Measurements from ENCODE around the gene PITPNM3.

Gene PITPNM3

DNA sequence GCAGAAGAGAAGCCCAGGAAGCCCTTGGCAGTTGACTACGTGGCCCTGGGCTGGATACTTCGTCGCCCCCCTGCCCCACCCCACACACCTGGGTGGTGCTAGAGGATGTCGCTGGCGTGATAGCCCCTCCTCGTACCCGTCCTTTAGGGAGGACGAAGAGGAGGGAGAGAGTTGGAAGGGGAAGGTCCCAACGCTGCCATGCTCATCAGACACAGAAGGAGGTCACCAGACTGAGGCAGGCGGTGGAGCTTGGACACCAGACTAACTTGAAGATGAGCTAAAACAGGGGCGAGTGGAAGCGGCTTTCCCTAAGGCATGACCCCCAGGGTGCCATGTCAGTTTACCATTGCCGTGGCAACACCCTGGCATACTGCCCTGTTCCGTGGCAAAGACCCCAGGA is 132.4 kb downstream of the PITPNM3 start:
- no peak overlapping the region for H3K4me3 ChIP-seq
- no peaks in the 10 kb centered on the region for H3K36me3 ChIP-seq (ENCODE audit: insufficient read depth, low read length)
- no peak for TF ChIP-seq EZH2 (IDR thresholded peaks at IDR 0.05)
- no peak for TF ChIP-seq FOXP2 (optimal IDR thresholded peaks at IDR 0.05; ENCODE audit: control extremely low read depth, extremely low read length, insufficient read depth)
- no peak for TF ChIP-seq POLR2AphosphoS5 (IDR thresholded peaks at IDR 0.05; ENCODE audit: borderline replicate concordance, low read depth, low read length)
- H3K9me3 ChIP-seq (ENCODE audit: low read depth, low read length), result no peaks in the 10 kb centered on the region
- H3K27ac ChIP-seq, result no peak overlapping the region
- no peak for DNase-seq (ENCODE audit: low read depth, low spot score)
- no peak overlapping the region for H3K9ac ChIP-seq (ENCODE audit: insufficient read length)

DNA sequence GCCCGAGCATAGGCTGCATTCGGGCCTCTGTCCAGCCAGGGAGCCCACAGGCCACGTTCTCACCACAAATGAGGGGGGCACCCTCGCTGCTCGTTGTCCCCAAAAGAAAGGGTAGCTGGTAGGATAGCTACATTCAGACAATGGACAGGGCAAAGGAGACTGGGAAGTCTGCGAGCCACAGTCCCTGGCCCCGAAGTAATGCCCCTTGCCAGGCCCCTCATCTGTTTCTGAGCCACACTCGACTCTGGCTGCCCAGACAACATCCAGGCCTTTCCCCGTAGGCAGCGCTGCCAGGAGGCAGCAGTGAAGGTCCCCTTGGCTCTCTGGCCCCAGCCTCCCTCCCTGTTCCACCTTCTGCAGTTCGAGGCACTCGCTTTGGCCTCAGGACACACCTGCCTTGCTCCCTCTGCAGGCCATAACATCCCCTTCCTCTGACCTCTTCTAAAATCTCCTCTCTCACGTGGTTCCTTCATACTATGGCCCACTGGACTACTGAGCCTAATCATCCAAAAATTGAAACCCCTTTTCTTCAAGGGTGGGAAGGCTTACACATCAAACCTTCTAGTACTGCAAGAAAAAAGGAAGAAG is 133.6 kb downstream of the PITPNM3 start:
- H3K4me3 ChIP-seq, result no peak overlapping the region
- DNase-seq (ENCODE audit: low read depth, low spot score), result no peak
- no peaks in the 10 kb centered on the region for H3K9me3 ChIP-seq (ENCODE audit: low read depth, low read length)
- H3K36me3 ChIP-seq (ENCODE audit: insufficient read depth, low read length), result no peaks in the 10 kb centered on the region
- no peak overlapping the region for H3K9ac ChIP-seq (ENCODE audit: insufficient read length)
- TF ChIP-seq EZH2 (IDR thresholded peaks at IDR 0.05), result no peak
- TF ChIP-seq FOXP2 (optimal IDR thresholded peaks at IDR 0.05; ENCODE audit: control extremely low read depth, extremely low read length, insufficient read depth), result no peak
- no peak for TF ChIP-seq POLR2AphosphoS5 (IDR thresholded peaks at IDR 0.05; ENCODE audit: borderline replicate concordance, low read depth, low read length)
- no peak overlapping the region for H3K27ac ChIP-seq

DNA sequence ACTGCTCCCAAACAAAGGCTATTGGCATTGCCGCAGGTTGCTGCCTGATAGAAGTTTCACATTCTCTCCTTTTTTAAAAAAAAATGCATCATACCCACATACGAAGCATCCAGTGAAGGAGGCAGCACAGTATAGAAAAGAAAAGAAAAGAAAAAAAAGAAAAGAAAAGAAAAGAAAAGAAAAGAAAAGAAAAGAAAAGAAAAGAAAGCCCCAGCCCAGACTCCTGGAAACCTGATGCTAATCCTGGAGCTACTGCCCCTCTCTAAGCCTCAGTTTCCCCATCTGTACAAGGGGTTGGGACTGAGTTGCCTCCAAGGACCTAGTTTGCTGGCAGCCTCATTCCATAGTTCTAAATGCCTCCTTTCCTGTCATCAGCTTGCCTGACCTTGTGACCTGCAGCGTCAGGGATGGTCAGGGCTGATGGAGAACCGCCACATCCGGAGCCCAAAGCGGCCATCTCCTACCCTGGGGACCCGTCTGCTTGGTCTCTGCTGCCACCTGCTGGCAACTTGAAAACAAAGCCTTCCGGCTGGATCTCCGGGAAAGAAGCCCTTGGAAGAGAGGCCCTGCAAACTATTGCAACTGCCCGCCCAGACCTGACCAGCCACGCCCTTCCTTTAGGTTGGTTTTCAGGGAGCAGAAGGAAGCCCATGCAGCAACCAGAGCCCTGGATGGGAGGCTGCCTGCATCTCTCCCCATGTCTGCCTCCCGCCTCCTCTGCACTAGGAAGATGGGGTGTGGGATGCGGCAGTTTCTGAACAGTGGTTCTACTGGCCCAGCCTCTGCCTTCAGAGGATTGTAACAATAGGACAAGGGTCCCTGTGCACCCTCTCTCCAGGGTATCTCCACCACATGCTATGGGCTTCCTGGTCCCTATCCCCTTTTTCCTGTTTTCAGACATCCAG is 134.4 kb downstream of the PITPNM3 start:
- no peaks in the 10 kb centered on the region for H3K36me3 ChIP-seq (ENCODE audit: insufficient read depth, low read length)
- TF ChIP-seq POLR2AphosphoS5 (IDR thresholded peaks at IDR 0.05; ENCODE audit: borderline replicate concordance, low read depth, low read length) (no peak), FOXP2 (optimal IDR thresholded peaks at IDR 0.05; ENCODE audit: control extremely low read depth, extremely low read length, insufficient read depth) (no peak), EZH2 (IDR thresholded peaks at IDR 0.05) (no peak)
- no peaks in the 10 kb centered on the region for H3K9me3 ChIP-seq (ENCODE audit: low read depth, low read length)
- H3K9ac ChIP-seq (ENCODE audit: insufficient read length), result no peak overlapping the region
- DNase-seq (ENCODE audit: low read depth, low spot score), result no peak
- no peak overlapping the region for H3K4me3 ChIP-seq
- H3K27ac ChIP-seq, result no peak overlapping the region

GRCh38 chr17:6420173-6420641 is 136.1 kb downstream of the PITPNM3 start:
- TF ChIP-seq POLR2AphosphoS5 (IDR thresholded peaks at IDR 0.05; ENCODE audit: borderline replicate concordance, low read depth, low read length), result no peak
- Histone ChIP-seq H3K36me3 (ENCODE audit: insufficient read depth, low read length) (no peaks in the 10 kb centered on the region), H3K27ac (no peak overlapping the region), H3K9me3 (ENCODE audit: low read depth, low read length) (no peaks in the 10 kb centered on the region), H3K9ac (ENCODE audit: insufficient read length) (no peak overlapping the region), H3K4me3 (no peak overlapping the region)
- DNase-seq (ENCODE audit: low read depth, low spot score), result no peak

DNA sequence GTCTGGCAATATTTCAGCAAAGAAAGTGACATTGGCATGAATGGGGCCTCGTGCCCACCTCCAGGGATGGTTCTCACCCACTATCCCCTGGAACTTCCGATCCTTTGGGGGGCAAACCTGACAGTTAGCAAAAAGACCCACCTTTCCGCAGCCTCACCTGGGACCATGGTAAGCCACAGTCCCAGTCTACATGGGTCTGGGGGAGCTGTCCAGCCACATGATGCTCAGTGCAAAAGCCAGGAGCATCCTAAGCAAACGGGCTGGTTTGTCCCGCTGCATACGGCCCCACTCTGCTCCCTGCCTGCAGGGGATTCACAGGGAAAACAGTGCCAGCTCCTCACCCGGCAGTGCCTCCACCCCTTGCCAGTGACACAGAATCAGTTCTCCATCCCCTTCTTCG is 140.7 kb downstream of the PITPNM3 start:
- Histone ChIP-seq H3K9ac (ENCODE audit: insufficient read length) (no peak overlapping the region), H3K36me3 (ENCODE audit: insufficient read depth, low read length) (no peaks in the 10 kb centered on the region), H3K9me3 (ENCODE audit: low read depth, low read length) (no peaks in the 10 kb centered on the region), H3K4me3 (no peak overlapping the region), H3K27ac (no peak overlapping the region)
- no peak for DNase-seq (ENCODE audit: low read depth, low spot score)
- TF ChIP-seq POLR2AphosphoS5 (IDR thresholded peaks at IDR 0.05; ENCODE audit: borderline replicate concordance, low read depth, low read length) (no peak), FOXP2 (optimal IDR thresholded peaks at IDR 0.05; ENCODE audit: control extremely low read depth, extremely low read length, insufficient read depth) (no peak), EZH2 (IDR thresholded peaks at IDR 0.05) (no peak)

GRCh38 chr17:6413065-6413464 is 143.3 kb downstream of the PITPNM3 start:
- TF ChIP-seq POLR2AphosphoS5 (IDR thresholded peaks at IDR 0.05; ENCODE audit: borderline replicate concordance, low read depth, low read length), result no peak
- no peak for TF ChIP-seq EZH2 (IDR thresholded peaks at IDR 0.05)
- no peak for TF ChIP-seq FOXP2 (optimal IDR thresholded peaks at IDR 0.05; ENCODE audit: control extremely low read depth, extremely low read length, insufficient read depth)
- Histone ChIP-seq H3K36me3 (ENCODE audit: insufficient read depth, low read length) (no peaks in the 10 kb centered on the region), H3K9me3 (ENCODE audit: low read depth, low read length) (no peaks in the 10 kb centered on the region), H3K4me3 (no peak overlapping the region), H3K9ac (ENCODE audit: insufficient read length) (no peak overlapping the region), H3K27ac (no peak overlapping the region)
- DNase-seq (ENCODE audit: low read depth, low spot score), result no peak

DNA sequence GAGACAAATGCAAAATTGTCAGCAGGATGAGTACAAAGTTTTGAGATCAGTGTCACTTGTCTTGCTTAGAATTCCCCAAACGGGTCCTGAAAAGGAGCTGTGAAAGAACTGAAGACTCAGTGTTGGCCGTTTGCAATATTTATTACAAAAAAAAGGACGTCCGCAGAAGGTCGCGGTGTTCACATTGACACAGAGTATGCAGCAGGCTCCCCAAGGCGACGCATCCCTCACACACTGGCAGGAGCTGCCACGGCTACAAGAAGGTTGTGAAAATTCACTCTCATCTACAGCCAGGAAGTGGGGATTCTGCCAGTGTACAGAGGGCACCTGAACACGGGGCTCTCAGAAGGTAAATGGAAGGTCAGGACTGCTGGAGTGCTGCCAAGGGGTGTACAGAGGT is 147.6 kb downstream of the PITPNM3 start:
- no peak for DNase-seq (ENCODE audit: low read depth, low spot score)
- TF ChIP-seq EZH2 (IDR thresholded peaks at IDR 0.05) (no peak), POLR2AphosphoS5 (IDR thresholded peaks at IDR 0.05; ENCODE audit: borderline replicate concordance, low read depth, low read length) (no peak), FOXP2 (optimal IDR thresholded peaks at IDR 0.05; ENCODE audit: control extremely low read depth, extremely low read length, insufficient read depth) (no peak)
- Histone ChIP-seq H3K9ac (ENCODE audit: insufficient read length) (no peak overlapping the region), H3K4me3 (no peak overlapping the region), H3K9me3 (ENCODE audit: low read depth, low read length) (no peaks in the 10 kb centered on the region), H3K36me3 (ENCODE audit: insufficient read depth, low read length) (no peaks in the 10 kb centered on the region), H3K27ac (no peak overlapping the region)

DNA sequence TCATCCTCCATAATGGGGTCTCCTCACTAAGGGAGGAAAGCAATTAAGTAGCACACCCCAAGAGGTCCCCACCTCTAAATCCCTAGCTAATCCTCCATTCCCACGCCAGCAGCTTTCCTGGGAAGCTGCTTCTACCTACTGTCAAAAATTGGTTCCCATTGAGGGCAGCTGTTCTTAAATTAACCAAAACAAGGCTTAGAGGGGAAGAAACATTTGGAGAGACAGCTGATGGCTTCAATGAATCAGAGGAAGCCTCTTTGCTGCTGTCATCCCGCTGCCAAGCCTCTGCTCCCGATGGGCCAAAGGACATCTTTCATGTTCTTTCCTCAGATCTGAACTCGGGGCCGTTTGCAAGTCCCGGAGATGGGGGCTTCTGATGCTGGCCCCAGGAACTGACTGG is 148.1 kb downstream of the PITPNM3 start:
- H3K9me3 ChIP-seq (ENCODE audit: low read depth, low read length), result no peaks in the 10 kb centered on the region
- TF ChIP-seq EZH2 (IDR thresholded peaks at IDR 0.05) (no peak), POLR2AphosphoS5 (IDR thresholded peaks at IDR 0.05; ENCODE audit: borderline replicate concordance, low read depth, low read length) (no peak), FOXP2 (optimal IDR thresholded peaks at IDR 0.05; ENCODE audit: control extremely low read depth, extremely low read length, insufficient read depth) (no peak)
- no peaks in the 10 kb centered on the region for H3K36me3 ChIP-seq (ENCODE audit: insufficient read depth, low read length)
- no peak overlapping the region for H3K9ac ChIP-seq (ENCODE audit: insufficient read length)
- no peak overlapping the region for H3K4me3 ChIP-seq
- H3K27ac ChIP-seq, result no peak overlapping the region
- no peak for DNase-seq (ENCODE audit: low read depth, low spot score)
